Peyer's patch (tissue), 4 donors: ENCODE data around the gene HNRNPU. TPM values are rescaled to one million over a fixed set of nuclear protein-coding genes. Genes with fewer than 3 reads are reported as not detected.
A peak's percentile ranks its signal among the peaks of the same experiment; 100 is the strongest.

Experiments used
- DNase-seq, 3 donors: peaks; one replicate each; pipeline ENCODE4 v3.0.0-alpha.2; 2017 to 2019
- H3K27ac ChIP-seq, 4 donors: fragments of 200-600 bp; sonication (generic); one replicate each; pipeline ENCODE4 v1.5.1; 2016 to 2019
- H3K27me3 ChIP-seq, 2 donors: fragments of 200-600 bp; sonication (generic); one replicate each; pipeline ENCODE4 v1.5.1; 2019
- H3K36me3 ChIP-seq, 3 donors: fragments of 200-600 bp; sonication (generic); one replicate each; pipeline ENCODE4 v1.5.1; 2016 to 2019
- H3K4me1 ChIP-seq, 4 donors: fragments of 200-600 bp; sonication (generic); one replicate each; pipeline ENCODE4 v1.5.1; 2016 to 2019
- H3K4me3 ChIP-seq, 4 donors: fragments of 200-600 bp; sonication (generic); 1 replicate in 3 of 4; 2 replicates in 1 of 4; pipeline ENCODE4 v1.5.1; 2016 to 2019; ENCODE audit warnings: mild to moderate bottlenecking in 1 of 4
- H3K9me3 ChIP-seq, 4 donors: fragments of 200-600 bp; sonication (generic); one replicate each; pipeline ENCODE4 v1.5.1; 2016 to 2019; ENCODE audit warnings: mild to moderate bottlenecking in 1 of 4
- POLR2A ChIP-seq, 2 donors: fragments of 450-650 bp; IDR thresholded peaks; one replicate each; pipeline ENCODE4 v1.5.1; 2017; ENCODE audit warnings: antibody characterized with exemption in 2 of 2, mild to moderate bottlenecking in 2 of 2, moderate library complexity in 2 of 2
- total RNA-seq, 4 donors: library from RNA; depleted of rRNA; stranded (reverse); fragments of >200 nt; gene quantifications; one replicate each; pipeline ENCODE4 v1.1.0, GENCODE V29; 2016
- TF ChIP-seq, protein P1 (sequence below), 6 experiments: fragments of 450-650 bp in 4 of 6; fragments of 200-600 bp in 2 of 6; sonication (generic) in 1 of 6; IDR thresholded peaks; one replicate each; pipeline ENCODE4 v1.5.1; 2017 to 2019; ENCODE audit warnings: antibody characterized with exemption in 6 of 6, mild to moderate bottlenecking in 3 of 6, moderate library complexity in 1 of 6

Gene HNRNPU
- total RNA-seq, 4 donors from 2014 or later: 277 to 522 (median 324) TPM

DNA sequence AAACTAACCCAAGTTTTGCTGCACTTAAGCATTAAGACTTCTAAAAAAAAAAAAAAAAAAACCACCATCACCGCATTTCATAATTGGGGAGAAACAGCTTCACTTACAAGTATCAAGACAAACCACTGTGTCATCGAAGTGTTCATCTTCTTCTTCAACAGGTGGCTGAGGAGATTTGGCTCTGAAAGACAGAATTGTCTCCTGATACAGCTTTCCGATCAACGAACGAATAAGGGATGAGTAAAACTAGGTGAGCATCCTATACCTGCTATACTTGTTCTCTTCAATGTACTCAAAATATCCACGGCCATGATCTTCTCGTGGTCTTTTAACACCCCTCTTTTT is 2.0 kb downstream of the HNRNPU start:
- no peaks in the 10 kb centered on the region for H3K27me3 ChIP-seq
- H3K27ac ChIP-seq: peak overlapping the region; percentile 97 to 100 (median 100)
- TF ChIP-seq POLR2A (IDR thresholded peaks at IDR 0.05): no peak
- TF ChIP-seq, protein P1, sequence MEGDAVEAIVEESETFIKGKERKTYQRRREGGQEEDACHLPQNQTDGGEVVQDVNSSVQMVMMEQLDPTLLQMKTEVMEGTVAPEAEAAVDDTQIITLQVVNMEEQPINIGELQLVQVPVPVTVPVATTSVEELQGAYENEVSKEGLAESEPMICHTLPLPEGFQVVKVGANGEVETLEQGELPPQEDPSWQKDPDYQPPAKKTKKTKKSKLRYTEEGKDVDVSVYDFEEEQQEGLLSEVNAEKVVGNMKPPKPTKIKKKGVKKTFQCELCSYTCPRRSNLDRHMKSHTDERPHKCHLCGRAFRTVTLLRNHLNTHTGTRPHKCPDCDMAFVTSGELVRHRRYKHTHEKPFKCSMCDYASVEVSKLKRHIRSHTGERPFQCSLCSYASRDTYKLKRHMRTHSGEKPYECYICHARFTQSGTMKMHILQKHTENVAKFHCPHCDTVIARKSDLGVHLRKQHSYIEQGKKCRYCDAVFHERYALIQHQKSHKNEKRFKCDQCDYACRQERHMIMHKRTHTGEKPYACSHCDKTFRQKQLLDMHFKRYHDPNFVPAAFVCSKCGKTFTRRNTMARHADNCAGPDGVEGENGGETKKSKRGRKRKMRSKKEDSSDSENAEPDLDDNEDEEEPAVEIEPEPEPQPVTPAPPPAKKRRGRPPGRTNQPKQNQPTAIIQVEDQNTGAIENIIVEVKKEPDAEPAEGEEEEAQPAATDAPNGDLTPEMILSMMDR (IDR thresholded peaks at IDR 0.05): no peak
- H3K4me1 ChIP-seq: peaks cover 4 to 43% (median 12%) of the 10 kb centered on the region in 4 donors
- H3K4me3 ChIP-seq: peak overlapping the region; percentile 91 to 100 (median 98)
- no peak for DNase-seq
- H3K36me3 ChIP-seq: peaks cover 0 to 32% (median 0%) of the 10 kb centered on the region in 3 donors
- H3K9me3 ChIP-seq: no peaks in the 10 kb centered on the region

GRCh38 chr1:244861683-244862082 is 2.7 kb downstream of the HNRNPU start:
- DNase-seq: no peak
- Histone ChIP-seq H3K9me3 (no peaks in the 10 kb centered on the region), H3K27me3 (no peaks in the 10 kb centered on the region), H3K4me3 (peak overlapping the region; percentile 91 to 100 (median 98)), H3K4me1 (peaks cover 4 to 45% (median 12%) of the 10 kb centered on the region in 4 donors), H3K36me3 (peaks cover 0 to 38% (median 0%) of the 10 kb centered on the region in 3 donors), H3K27ac (peak overlapping the region in 3 of 4 donors; percentile 14 to 100 (median 17))
- TF ChIP-seq, protein P1 (IDR thresholded peaks at IDR 0.05): no peak
- no peak for TF ChIP-seq POLR2A (IDR thresholded peaks at IDR 0.05)

- Histone ChIP-seq H3K4me1 (peaks cover 4 to 45% (median 12%) of the 10 kb centered on the region in 4 donors), H3K27me3 (no peaks in the 10 kb centered on the region), H3K9me3 (no peaks in the 10 kb centered on the region), H3K36me3 (peaks cover 0 to 44% (median 0%) of the 10 kb centered on the region in 3 donors), H3K27ac (peak overlapping the region in 2 of 4 donors; percentile 12 to 100), H3K4me3 (peak overlapping the region in 3 of 4 donors; percentile 91 to 100 (median 98))
- TF ChIP-seq, protein P1 (IDR thresholded peaks at IDR 0.05): no peak
- no peak for DNase-seq
Observed at GRCh38 chr1:244860914-244861610, 3.3 kb downstream of the HNRNPU start.

- Histone ChIP-seq H3K4me3 (peak overlapping the region in 2 of 4 donors; percentile 11 to 91), H3K36me3 (peaks cover 0 to 54% (median 0%) of the 10 kb centered on the region in 3 donors), H3K9me3 (no peaks in the 10 kb centered on the region), H3K4me1 (peaks cover 4 to 45% (median 12%) of the 10 kb centered on the region in 4 donors), H3K27me3 (no peaks in the 10 kb centered on the region), H3K27ac (peak overlapping the region in 1 of 4 donors; percentile 1)
- DNase-seq: no peak
- no peak for TF ChIP-seq POLR2A (IDR thresholded peaks at IDR 0.05)
- TF ChIP-seq, protein P1 (IDR thresholded peaks at IDR 0.05): no peak
Observed at GRCh38 chr1:244860078-244860477, 4.3 kb downstream of the HNRNPU start.

GRCh38 chr1:244858357-244858756 is 6.0 kb downstream of the HNRNPU start:
- H3K9me3 ChIP-seq: no peaks in the 10 kb centered on the region
- H3K36me3 ChIP-seq: peaks cover 0 to 70% (median under 1%) of the 10 kb centered on the region in 3 donors
- no peak overlapping the region for H3K27ac ChIP-seq
- H3K27me3 ChIP-seq: no peaks in the 10 kb centered on the region
- DNase-seq: no peak
- H3K4me1 ChIP-seq: peaks cover 4 to 50% (median 12%) of the 10 kb centered on the region in 4 donors
- TF ChIP-seq POLR2A (IDR thresholded peaks at IDR 0.05): no peak
- TF ChIP-seq, protein P1 (IDR thresholded peaks at IDR 0.05): no peak
- H3K4me3 ChIP-seq: no peak overlapping the region
